H1 (cell line): ENCODE measurements around the gene SPIB. TPM values are rescaled to one million over a fixed set of nuclear protein-coding genes. Genes with fewer than 3 reads are reported as not detected.

Experiments used
- CTCF ChIA-PET: fragments of 300-600 bp; sonication (Branson Sonifier 250); formaldehyde crosslinking; loops from one replicate; lab custom pipeline; 2021; ENCODE audit not compliant: partially characterized antibody; lab: Charles Lee
- POLR2A ChIA-PET: fragments of 300-600 bp; sonication (Branson Sonifier 250); formaldehyde crosslinking; loops from one replicate; lab custom pipeline; 2021; ENCODE audit warnings: inconsistent platforms; ENCODE audit not compliant: partially characterized antibody; lab: Charles Lee
- DNase-seq, 2 experiments: peaks; one replicate each; pipeline versions ENCODE4 v3.0.0 to v3.0.0-alpha.2; 2010 to 2022; ENCODE audit warnings: low spot score in 2 of 2, low read depth in 1 of 2, mixed read lengths in 1 of 2
- FAIRE-seq: peaks from 2 replicates; lab custom pipeline; 2011; peaks lifted over from hg19 to GRCh38; lab: Jason Lieb, UNC
- H2AFZ ChIP-seq: 2 replicates; pipeline ENCODE4 v1.8.1; 2012; ENCODE audit warnings: low read length, inconsistent platforms
- H2AK5ac ChIP-seq: 2 replicates; pipeline ENCODE4 v1.6.1; 2013; ENCODE audit warnings: low read depth, low read length
- H2BK120ac ChIP-seq: replicated peaks from 2 replicates; pipeline ENCODE3; 2013; ENCODE audit warnings: low read depth, low read length, inconsistent platforms
- H2BK12ac ChIP-seq: 2 replicates; pipeline ENCODE4 v1.6.1; 2013; ENCODE audit warnings: low read depth, low read length
- H2BK15ac ChIP-seq: 2 replicates; pipeline ENCODE4 v1.6.1; 2013; ENCODE audit warnings: low read length
- H2BK20ac ChIP-seq: 2 replicates; pipeline ENCODE4 v1.6.1; 2013; ENCODE audit warnings: low read length
- H2BK5ac ChIP-seq: 2 replicates; pipeline ENCODE4 v1.6.1; 2013; ENCODE audit warnings: low read depth, low read length
- H3K14ac ChIP-seq: 2 replicates; pipeline ENCODE4 v1.6.1; 2013; ENCODE audit warnings: inconsistent platforms; ENCODE audit not compliant: insufficient read length
- H3K18ac ChIP-seq: 2 replicates; pipeline ENCODE4 v1.6.1; 2013; ENCODE audit warnings: low read length; ENCODE audit errors: extremely low read depth
- H3K23ac ChIP-seq: 2 replicates; pipeline ENCODE4 v1.6.1; 2013; ENCODE audit warnings: inconsistent platforms; ENCODE audit not compliant: insufficient read length
- H3K23me2 ChIP-seq: 2 replicates; pipeline ENCODE4 v1.6.1; 2013; ENCODE audit warnings: low read depth, low read length
- H3K27ac ChIP-seq: 2 replicates; pipeline ENCODE4 v1.6.1; 2011; ENCODE audit warnings: low read depth, low read length, inconsistent platforms
- H3K27me3 ChIP-seq, 4 experiments: replicated peaks in 1 of 4; 1 replicate in 1 of 4; 2 replicates in 3 of 4; pipeline versions ENCODE4 v1.6.1 to v1.8.1; 2011 to 2013; ENCODE audit warnings: low read length in 3 of 4, mild to moderate bottlenecking in 3 of 4, inconsistent platforms in 2 of 4, mixed read lengths in 2 of 4, moderate library complexity in 1 of 4; ENCODE audit not compliant: control insufficient read depth in 3 of 4, insufficient read depth in 3 of 4; ENCODE audit errors: extremely low read depth in 1 of 4
- H3K36me3 ChIP-seq, 4 experiments: 2 replicates each; pipeline versions ENCODE4 v1.6.1 to v1.8.1; 2011 to 2013; ENCODE audit warnings: mild to moderate bottlenecking in 4 of 4, low read length in 3 of 4, moderate library complexity in 2 of 4, control low read depth in 1 of 4, inconsistent platforms in 1 of 4; ENCODE audit not compliant: insufficient read depth in 4 of 4, control insufficient read depth in 2 of 4
- H3K4ac ChIP-seq: replicated peaks from 2 replicates; pipeline ENCODE3; 2013; ENCODE audit warnings: low read length, low read depth, mixed read lengths, inconsistent platforms; ENCODE audit not compliant: insufficient read length
- H3K4me1 ChIP-seq, 4 experiments: replicated peaks in 1 of 4; 1 replicate in 1 of 4; 2 replicates in 3 of 4; pipeline versions ENCODE4 v1.6.1 to v1.8.1; 2011 to 2013; ENCODE audit warnings: low read length in 3 of 4, inconsistent platforms in 2 of 4, mixed read lengths in 1 of 4; ENCODE audit not compliant: insufficient read depth in 4 of 4, control insufficient read depth in 3 of 4
- H3K4me2 ChIP-seq, 2 experiments: 2 replicates each; pipeline versions ENCODE4 v1.6.1 to v1.8.1; 2011 to 2013; ENCODE audit warnings: low read depth in 2 of 2, low read length in 2 of 2, control low read depth in 1 of 2, inconsistent platforms in 1 of 2, mild to moderate bottlenecking in 1 of 2; ENCODE audit not compliant: insufficient read depth in 1 of 2
- H3K4me3 ChIP-seq, 4 experiments: fragments of 200-600, 300-600 bp in 1 of 4; sonication (generic), shearing (Covaris generic), sonication (Bioruptor Twin) in 1 of 4; 2 replicates each; pipeline versions ENCODE4 v1.5.1 to v1.8.1; 2011 to 2016; ENCODE audit warnings: low read length in 4 of 4, low read depth in 3 of 4, control low read depth in 2 of 4, inconsistent platforms in 2 of 4, mild to moderate bottlenecking in 2 of 4, mixed read lengths in 1 of 4, moderate library complexity in 1 of 4; ENCODE audit not compliant: insufficient read depth in 2 of 4; ENCODE audit errors: extremely low read depth in 1 of 4
- H3K56ac ChIP-seq: replicated peaks from 2 replicates; pipeline ENCODE3; 2013; ENCODE audit warnings: low read depth, mild to moderate bottlenecking, mixed read lengths, low read length, inconsistent platforms; ENCODE audit not compliant: insufficient read length
- H3K79me1 ChIP-seq: 2 replicates; pipeline ENCODE4 v1.6.1; 2013; ENCODE audit warnings: low read depth, low read length, control low read depth
- H3K79me2 ChIP-seq, 2 experiments: 2 replicates each; pipeline versions ENCODE4 v1.6.1 to v1.8.1; 2012 to 2013; ENCODE audit warnings: low read length in 2 of 2, mild to moderate bottlenecking in 2 of 2, inconsistent platforms in 1 of 2; ENCODE audit not compliant: insufficient read depth in 2 of 2, control insufficient read depth in 1 of 2
- H3K9ac ChIP-seq, 4 experiments: replicated peaks in 1 of 4; 1 replicate in 1 of 4; 2 replicates in 3 of 4; pipeline versions ENCODE4 v1.6.1 to v1.8.1; 2011 to 2013; ENCODE audit warnings: low read depth in 3 of 4, low read length in 3 of 4, control low read depth in 2 of 4, mild to moderate bottlenecking in 2 of 4, moderate library complexity in 2 of 4, inconsistent platforms in 1 of 4; ENCODE audit errors: extremely low read depth in 1 of 4
- H3K9me3 ChIP-seq, 2 experiments: 2 replicates each; pipeline versions ENCODE4 v1.6.1 to v1.8.1; 2012 to 2013; ENCODE audit warnings: mild to moderate bottlenecking in 2 of 2, moderate library complexity in 2 of 2, control low read depth in 1 of 2, inconsistent platforms in 1 of 2, low read depth in 1 of 2, low read length in 1 of 2, mixed read lengths in 1 of 2; ENCODE audit not compliant: insufficient read depth in 2 of 2
- H4K20me1 ChIP-seq, 2 experiments: replicated peaks in 1 of 2; 2 replicates each; pipeline versions ENCODE3 to v1.8.1; 2011 to 2013; ENCODE audit warnings: inconsistent platforms in 2 of 2, low read length in 2 of 2, mild to moderate bottlenecking in 1 of 2; ENCODE audit not compliant: insufficient read depth in 2 of 2, control insufficient read depth in 1 of 2
- H4K5ac ChIP-seq: 2 replicates; pipeline ENCODE4 v1.6.1; 2013; ENCODE audit warnings: low read length, low read depth, mixed read lengths, inconsistent platforms; ENCODE audit not compliant: insufficient read length
- H4K8ac ChIP-seq: 2 replicates; pipeline ENCODE4 v1.8.0; 2013; ENCODE audit warnings: mild to moderate bottlenecking, moderate library complexity, low read length, inconsistent platforms; ENCODE audit not compliant: insufficient read depth; ENCODE audit errors: extremely low read depth
- H4K91ac ChIP-seq: replicated peaks from 2 replicates; pipeline ENCODE3; 2013; ENCODE audit warnings: low read length, mixed read lengths, inconsistent platforms; ENCODE audit not compliant: insufficient read length
- CHD2 ChIP-seq: IDR thresholded peaks from 2 replicates; pipeline ENCODE4 v1.6.1; 2012; ENCODE audit warnings: low read length, improper control_type of control experiment
- JUN ChIP-seq: IDR thresholded peaks from 2 replicates; pipeline ENCODE4 v1.6.1; 2011; ENCODE audit warnings: low read depth, mild to moderate bottlenecking, improper control_type of control experiment, low read length
- NANOG ChIP-seq: IDR thresholded peaks from 2 replicates; pipeline ENCODE4 v1.6.1; 2011; ENCODE audit warnings: low read length, low read depth, mild to moderate bottlenecking, inconsistent platforms; ENCODE audit not compliant: insufficient read depth, poor library complexity, severe bottlenecking
- POLR2A ChIP-seq, 2 experiments: IDR thresholded peaks; 1 replicate in 1 of 2; 2 replicates in 1 of 2; pipeline ENCODE4 v1.6.1; 2011; ENCODE audit warnings: low read depth in 2 of 2, low read length in 2 of 2, mild to moderate bottlenecking in 2 of 2; ENCODE audit errors: control extremely low read depth in 1 of 2
- WGBS, 2 experiments: shearing (Covaris generic) in 1 of 2; methylation state at CpG; one replicate each; pipeline versions ENCODE4 v1.1.6 to v1.1.7; 2013 to 2015; ENCODE audit warnings: low lambda C conversion rate in 2 of 2, mixed read lengths in 2 of 2, inconsistent platforms in 1 of 2, low coverage in 1 of 2, missing lambda C conversion rate in 1 of 2; ENCODE audit not compliant: insufficient replicate concordance in 2 of 2, insufficient coverage in 1 of 2, insufficient read length in 1 of 2; ENCODE audit errors: extremely low coverage in 1 of 2, missing lambda C conversion rate in 1 of 2; 5-methylcytosine and 5-hydroxymethylcytosine counted together
- polyA plus RNA-seq, 7 experiments: library from polyadenylated mRNA; depleted of rRNA in 3 of 7; stranded (reverse) in 5 of 7; unstranded in 2 of 7; fragments of >200 nt in 5 of 7; fragments of 200-250 nt in 2 of 7; gene quantifications; 1 replicate in 5 of 7; 2 replicates in 1 of 7; 4 replicates in 1 of 7; pipeline versions ENCODE4 v1.2.1 to v1.2.3, GENCODE V29; 2011 to 2013; ENCODE audit warnings: missing spikeins in 2 of 7, mixed read lengths in 2 of 7
- total RNA-seq: library from RNA; stranded (reverse); fragmentation: NEBNext Ultra II Directional; extraction: Animal tissue kit (Norgen Biotek cat#: 25700); gene quantifications from 2 replicates; pipeline ENCODE4 v1.2.1, GENCODE V29; 2021

SPIB gene
- total and polyA plus RNA-seq, 2 of the 8 experiments (the other 6 are each of a cell fraction or from before 2014, with no cell fraction given) = 11.1 to 17.4 TPM

DNA sequence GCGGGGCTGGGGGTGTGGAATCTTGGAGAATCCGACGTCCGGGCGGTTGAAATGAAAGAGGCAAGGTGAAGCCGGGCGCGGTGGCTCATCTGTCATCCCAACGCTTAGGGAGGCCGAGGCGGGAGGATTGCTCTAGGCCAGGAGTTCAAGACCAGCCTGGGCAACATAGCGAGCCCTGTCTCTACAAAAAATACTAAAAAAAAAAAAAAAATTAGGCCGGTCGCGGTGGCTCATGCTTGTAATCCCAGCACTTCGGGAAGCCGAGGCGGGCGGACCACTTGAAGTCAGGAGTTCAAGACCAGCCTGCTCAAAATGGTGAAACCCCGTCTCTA, 58.1 kb downstream of the SPIB start:
- Histone ChIP-seq H3K23me2 (peaks cover 2% of the 10 kb centered on the region; the same call in 1 of the 2 replicates), H3K9ac (peak overlapping the region in 3 of 4 experiments; percentile 79 to 89 (median 84); a peak in 3 of 7 replicates), H3K4ac (no peak overlapping the region), H2AFZ (no peak overlapping the region), H2BK5ac (no peak overlapping the region), H3K36me3 (peaks cover 2 to 36% (median 10%) of the 10 kb centered on the region in 4 experiments; a peak in 5 of 8 replicates), H3K9me3 (peaks cover 3 to 6% of the 10 kb centered on the region in 2 experiments; a peak in 3 of 4 replicates), H2BK20ac (no peak overlapping the region), H3K79me1 (peaks cover 10% of the 10 kb centered on the region), H4K91ac (no peak overlapping the region), H2BK12ac (no peak overlapping the region), H2BK15ac (no peak overlapping the region), H3K23ac (no peak overlapping the region), H3K79me2 (peaks cover 4 to 16% of the 10 kb centered on the region in 2 experiments; a peak in 3 of 4 replicates), H4K20me1 (peaks cover 6 to 8% of the 10 kb centered on the region in 2 experiments), H4K8ac (no peak overlapping the region), H3K56ac (no peak overlapping the region), H3K27me3 (no peaks in the 10 kb centered on the region; a peak in 1 of 7 replicates), H2AK5ac (no peak overlapping the region), H3K14ac (no peak overlapping the region), H3K4me3 (peak overlapping the region; percentile 79 to 92 (median 85)), H3K27ac (no peak overlapping the region), H2BK120ac (no peak overlapping the region), H3K4me2 (peak overlapping the region; percentile 59 to 69), H4K5ac (no peak overlapping the region), H3K18ac (no peak overlapping the region), H3K4me1 (no peaks in the 10 kb centered on the region)
- 28% methylated on average over 20 of the region's 20 CpGs; no CpG with 5 or more reads in 1 of the 2 experiments for WGBS, 2 experiments
- FAIRE-seq (no peak), DNase-seq (no peak)
- POLR2A ChIA-PET = interaction anchor here (0.7 to 2.7 kb wide), 4 partner anchors 9 to 614 kb away, joined by 4 to 12 read pairs (median 6); no protein-coding TSS in a partner anchor
- CTCF ChIA-PET = interaction anchor here (1.1 kb wide), 1 partner anchor 445 kb away, joined by 3 read pairs; no protein-coding TSS in a partner anchor
- TF ChIP-seq CHD2 (no peak), POLR2A (IDR thresholded peaks at IDR 0.05; ENCODE audit: control extremely low read depth in 1 of 2, low read depth in 2 of 2, low read length in 2 of 2) (no peak), JUN (no peak), NANOG (no peak)
